GM19455 (cell line): ENCODE data around the gene PLPP4.

Source experiments
- ATAC-seq: cut with Tn5 transposase; IDR thresholded peaks from one replicate; pipeline ENCODE4 v1.9.1; 2021; ENCODE audit not compliant: unreplicated experiment

Gene PLPP4

GRCh38 chr10:120456143-120456625 is 843 bp upstream of the PLPP4 start:
- no peak for ATAC-seq

DNA sequence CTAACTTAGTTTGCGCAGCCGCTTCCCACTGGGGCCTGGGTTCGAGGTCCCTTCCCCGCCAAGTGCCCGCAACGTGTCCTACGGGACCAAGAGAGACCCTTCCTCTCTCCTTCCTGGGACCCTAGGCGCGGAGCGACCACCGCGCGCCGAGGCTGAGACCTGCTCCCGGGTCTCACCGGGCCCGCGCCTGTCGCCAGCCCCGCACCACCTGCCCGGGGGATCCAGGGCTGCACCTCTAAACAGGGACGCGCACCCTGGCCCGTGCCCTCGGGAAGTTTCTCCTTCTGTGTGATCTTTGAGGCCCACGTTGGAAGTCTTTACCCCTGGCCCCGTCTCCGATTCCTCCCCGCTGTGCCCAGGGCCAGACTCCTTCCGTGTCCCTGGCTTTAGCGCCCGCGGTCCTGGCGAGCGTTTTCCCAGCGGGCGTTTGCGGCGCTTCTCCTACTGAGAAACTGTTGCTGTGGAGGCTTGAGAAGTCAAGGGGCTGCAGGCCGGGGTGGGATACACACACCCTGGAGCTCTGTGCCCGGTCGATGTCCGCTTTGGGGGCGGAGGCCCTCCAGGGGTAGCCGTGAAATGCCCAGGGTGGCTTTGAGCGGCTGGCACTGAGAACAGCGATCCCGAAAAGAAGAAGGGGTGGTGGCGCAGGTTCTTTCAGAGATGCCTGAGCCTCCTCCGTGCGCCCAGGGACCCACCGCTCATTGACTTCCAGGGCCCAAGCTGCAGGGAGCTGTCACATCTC is 575 bp downstream of the PLPP4 start:
- no peak for ATAC-seq

- no peak for ATAC-seq
These were observed 1.4 kb downstream of the PLPP4 start for GRCh38 chr10:120458432-120458831.

GRCh38 chr10:120459185-120459584 is 2.2 kb downstream of the PLPP4 start:
- ATAC-seq: no peak

DNA sequence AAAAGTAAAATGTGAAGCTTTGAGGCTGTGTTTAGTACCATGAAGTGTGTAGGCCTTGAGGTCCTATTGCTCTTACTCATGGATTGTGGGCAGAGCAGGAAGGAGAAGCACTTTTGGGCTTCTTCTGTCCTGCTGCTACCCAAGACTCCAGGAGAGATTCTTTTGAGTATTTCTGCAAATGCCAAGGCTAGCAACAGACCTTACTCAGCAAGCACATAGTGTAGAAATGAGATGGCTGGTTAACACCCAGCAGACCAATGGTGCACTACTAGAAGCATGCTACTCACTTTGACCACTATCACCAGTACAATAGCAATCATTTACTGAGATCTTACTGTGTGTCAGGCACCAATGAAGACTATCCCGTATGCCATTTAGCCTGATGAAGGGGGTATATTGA is 3.2 kb downstream of the PLPP4 start:
- ATAC-seq: no peak

GRCh38 chr10:120460776-120461175 is 3.7 kb downstream of the PLPP4 start:
- ATAC-seq: no peak

DNA sequence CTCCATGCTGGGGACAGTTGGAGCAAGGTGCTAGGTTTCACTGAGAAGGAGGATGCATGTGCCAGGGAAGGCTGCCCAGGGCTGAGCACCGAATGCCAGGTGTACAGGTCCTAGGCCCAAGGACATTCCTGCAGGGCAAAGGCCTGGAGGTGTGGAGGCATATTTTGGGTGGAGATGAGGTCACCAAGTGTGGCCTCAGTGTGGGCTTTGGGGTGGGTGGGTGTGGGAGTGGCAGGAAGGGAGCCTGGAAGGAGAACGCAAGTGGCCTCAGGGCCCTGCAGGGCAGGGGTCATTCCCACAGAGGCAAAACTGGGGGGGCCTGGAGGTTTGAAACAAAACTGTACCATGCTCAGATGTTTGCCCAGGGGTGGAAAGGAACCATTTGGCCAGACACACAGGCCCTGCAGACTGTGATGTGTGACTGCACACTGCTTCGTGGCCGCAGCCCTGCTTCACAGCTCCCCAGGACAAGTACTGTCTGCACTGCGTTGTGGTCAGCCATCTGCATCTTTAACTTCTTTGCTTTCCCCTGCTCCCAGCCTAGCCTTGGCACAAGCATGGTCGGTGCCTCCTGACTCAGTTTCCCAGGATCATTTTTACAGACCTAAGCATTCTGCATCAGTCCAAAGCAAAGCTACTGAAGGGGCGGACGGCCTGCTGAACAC is 5.1 kb downstream of the PLPP4 start:
- no peak for ATAC-seq

- no peak for ATAC-seq
These were observed 8.1 kb downstream of the PLPP4 start for GRCh38 chr10:120465138-120465537.

GRCh38 chr10:120466006-120466405 is 9.0 kb downstream of the PLPP4 start:
- ATAC-seq: no peak

DNA sequence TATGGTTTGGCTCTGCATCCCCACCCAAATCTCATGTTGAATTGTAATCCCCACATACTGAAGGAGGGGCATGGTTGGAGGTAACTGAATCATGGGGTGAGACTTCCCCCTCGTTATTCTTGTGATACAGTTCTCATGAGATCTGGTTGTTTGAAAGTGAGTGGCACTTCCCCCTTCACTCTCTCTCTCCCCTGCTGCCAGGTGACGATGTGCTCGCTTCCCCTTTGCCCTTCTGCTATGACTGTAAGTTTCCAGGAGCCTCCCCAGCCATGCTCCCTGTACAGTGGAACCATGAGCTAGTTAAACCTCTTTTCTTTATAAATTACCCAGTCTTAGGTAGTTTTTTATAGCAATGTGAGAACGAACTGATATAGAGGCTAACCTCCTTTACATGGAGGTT is 16.6 kb downstream of the PLPP4 start:
- ATAC-seq: no peak

GRCh38 chr10:120474956-120475355 is 17.9 kb downstream of the PLPP4 start:
- no peak for ATAC-seq

GRCh38 chr10:120475844-120476791 is 19.1 kb downstream of the PLPP4 start:
- no peak for ATAC-seq

- ATAC-seq: no peak
These were observed 20.2 kb downstream of the PLPP4 start for GRCh38 chr10:120477021-120477742.

DNA sequence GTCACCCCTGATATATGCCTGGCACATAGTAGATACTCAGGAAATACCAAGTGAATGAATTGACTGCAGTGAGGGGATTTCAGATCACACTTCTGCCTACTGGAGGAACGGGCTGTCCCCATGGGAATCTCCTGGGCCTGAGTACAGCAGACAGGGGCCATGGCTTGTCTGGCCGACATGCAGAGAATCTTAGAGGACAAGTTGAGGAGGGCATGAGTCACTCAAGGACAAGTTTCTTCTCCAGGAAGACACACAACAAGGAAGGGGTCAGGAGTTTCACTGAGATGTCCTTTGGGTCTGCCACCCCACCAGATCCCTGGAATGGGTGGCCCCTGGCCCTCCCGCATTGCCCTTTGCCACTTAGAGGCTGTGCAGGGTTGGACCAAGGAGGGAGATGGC is 20.7 kb downstream of the PLPP4 start:
- ATAC-seq: no peak

DNA sequence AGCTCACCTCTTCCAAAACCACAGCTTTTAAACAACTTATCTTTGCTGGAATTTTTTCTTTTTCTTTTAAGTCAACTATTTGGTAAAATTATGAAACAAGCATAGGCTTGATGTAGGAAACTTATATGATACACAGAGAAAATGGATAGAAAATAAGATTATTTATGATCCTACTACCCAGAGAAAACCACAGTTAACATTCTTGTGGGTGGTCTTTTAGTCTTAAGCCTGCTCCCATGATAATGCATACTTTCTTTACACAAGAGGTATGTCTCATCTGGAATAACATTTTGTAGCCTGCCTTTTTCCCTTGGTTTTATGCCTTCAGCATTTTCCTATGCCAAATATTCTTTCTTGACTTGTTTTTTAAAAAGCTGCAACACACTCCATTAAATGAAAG is 21.4 kb downstream of the PLPP4 start:
- no peak for ATAC-seq

GRCh38 chr10:120479506-120479905 is 22.5 kb downstream of the PLPP4 start:
- ATAC-seq: no peak

DNA sequence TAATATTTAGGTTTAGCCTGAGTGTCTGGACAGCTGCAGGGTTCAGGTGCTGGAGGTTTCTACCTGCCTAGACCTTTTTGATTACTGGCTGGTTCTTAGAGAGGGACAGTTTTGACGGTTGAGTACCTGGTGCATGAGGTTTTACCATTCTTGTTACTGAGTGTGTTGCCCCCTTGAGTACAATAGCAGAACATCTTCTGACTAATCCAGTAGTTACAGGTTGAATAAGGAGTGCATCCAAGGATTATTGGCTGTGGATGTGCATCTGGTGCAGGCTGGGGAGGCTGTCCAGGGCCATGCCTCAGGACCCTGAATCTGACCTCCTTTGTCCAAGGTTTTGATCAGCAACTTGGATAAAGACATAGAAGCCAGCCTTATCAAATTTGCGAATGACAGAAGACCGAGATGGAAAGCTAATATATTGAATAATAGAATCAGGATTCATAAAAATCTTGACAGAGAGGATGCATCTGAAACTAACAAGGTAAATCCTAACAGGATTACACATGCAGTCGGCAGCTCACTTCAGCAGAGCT is 23.1 kb downstream of the PLPP4 start:
- ATAC-seq: no peak

GRCh38 chr10:120480848-120481247 is 23.8 kb downstream of the PLPP4 start:
- no peak for ATAC-seq

- no peak for ATAC-seq
These were observed 26.0 kb downstream of the PLPP4 start for GRCh38 chr10:120483006-120483405.

- ATAC-seq: no peak
These were observed 26.7 kb downstream of the PLPP4 start for GRCh38 chr10:120483651-120484301.
